Dermis blood vessel endothelial cell (primary cell): ENCODE results near the gene CKMT1A. TPM values are rescaled to one million over a fixed set of nuclear protein-coding genes. Genes with fewer than 3 reads are reported as not detected.

Experiments used
- total RNA-seq: library from RNA; depleted of rRNA; stranded (reverse); fragments of >200 nt; gene quantifications from 2 replicates; pipeline ENCODE4 v1.2.3, GENCODE V29; 2014

Gene CKMT1A
- total RNA-seq, 1 donor from 2014 or later, result not detected

Other genes with a start within 250 kb of the CKMT1A start
- 62.6 and 76.5 TPM in 2 replicates for gene TP53BP1, start 200.7 kb upstream of the CKMT1A start, total RNA-seq
- 0.33 and 0.34 TPM in 2 replicates for gene MAP1A, start 176.3 kb upstream of the CKMT1A start, total RNA-seq
- 8.8 and 15.0 TPM in 2 replicates for gene PPIP5K1, start 103.7 kb upstream of the CKMT1A start, total RNA-seq
- not detected in 2 replicates for gene CKMT1B, start 99.8 kb upstream of the CKMT1A start, total RNA-seq
- gene STRC, start 75.1 kb upstream of the CKMT1A start, total RNA-seq, result 0.33 TPM in 1 of 2 replicates, not detected in the other
- gene CATSPER2, start 45.0 kb upstream of the CKMT1A start, total RNA-seq, result 0.17 and 0.33 TPM in 2 replicates
- 155 and 423 TPM in 2 replicates for gene PDIA3, start 52.6 kb downstream of the CKMT1A start, total RNA-seq
- gene ELL3, start 83.1 kb downstream of the CKMT1A start, total RNA-seq, result 2.9 and 5.4 TPM in 2 replicates
- 787 and 1,230 TPM in 2 replicates for gene SERF2, start 98.5 kb downstream of the CKMT1A start, total RNA-seq
- not detected in 2 replicates for gene SERINC4, start 106.4 kb downstream of the CKMT1A start, total RNA-seq
- gene HYPK, start 106.7 kb downstream of the CKMT1A start, total RNA-seq, result 2.9 and 4.6 TPM in 2 replicates
- 36.1 and 41.1 TPM in 2 replicates for gene MFAP1, start 130.8 kb downstream of the CKMT1A start, total RNA-seq
- gene WDR76, start 133.1 kb downstream of the CKMT1A start, total RNA-seq, result 10.4 and 17.8 TPM in 2 replicates